ENCODE data around the gene ADRA1B. TPM values are rescaled to one million over a fixed set of nuclear protein-coding genes. Genes with fewer than 3 reads are reported as not detected.
"Not testable (repeated sequence)": the region's sequence is repeated elsewhere in the genome, so short reads cannot be mapped to it uniquely, and the experiment has no call there.

ADRA1B gene
- total RNA-seq, 1 donor from 2014 or later: 0.57 TPM

- H3K36me3 Mint-ChIP-seq (ENCODE audit: insufficient read depth): no peaks in the 10 kb centered on the region
- no peaks in the 10 kb centered on the region for H3K9me3 Mint-ChIP-seq (ENCODE audit: low read depth)
- DNase-seq (ENCODE audit: low spot score, unreplicated experiment): no peak
- H3K27me3 Mint-ChIP-seq: no peaks in the 10 kb centered on the region
- H3K4me1 Mint-ChIP-seq (ENCODE audit: low read depth): peaks cover 10% of the 10 kb centered on the region
- no peak for TF ChIP-seq CTCF (IDR thresholded peaks at IDR 0.05; ENCODE audit: unreplicated experiment)
- no peak overlapping the region for H3K4me3 Mint-ChIP-seq (ENCODE audit: low read depth)
- no peak overlapping the region for H3K27ac Mint-ChIP-seq
Observed at GRCh38 chr5:160007514-160007913, 91.2 kb downstream of the ADRA1B start.

- peak overlapping the region; percentile 42 for H3K4me3 Mint-ChIP-seq (ENCODE audit: low read depth)
- H3K36me3 Mint-ChIP-seq (ENCODE audit: insufficient read depth); H3K9me3 Mint-ChIP-seq (ENCODE audit: low read depth); H3K27me3 Mint-ChIP-seq; DNase-seq (ENCODE audit: low spot score, unreplicated experiment): not testable (repeated sequence)
- peak overlapping the region; percentile 76 for H3K27ac Mint-ChIP-seq
- peaks cover 10% of the 10 kb centered on the region for H3K4me1 Mint-ChIP-seq (ENCODE audit: low read depth)
Observed at GRCh38 chr5:160008529-160008876, 92.2 kb downstream of the ADRA1B start.

- no peaks in the 10 kb centered on the region for H3K9me3 Mint-ChIP-seq (ENCODE audit: low read depth)
- peak; percentile 75 for DNase-seq (ENCODE audit: low spot score, unreplicated experiment)
- TF ChIP-seq CTCF (IDR thresholded peaks at IDR 0.05; ENCODE audit: unreplicated experiment): no peak
- no peaks in the 10 kb centered on the region for H3K36me3 Mint-ChIP-seq (ENCODE audit: insufficient read depth)
- peak within 1 kb of the TSS; percentile 99 for H3K27ac Mint-ChIP-seq
- peak within 1 kb of the TSS; percentile 93 for H3K4me3 Mint-ChIP-seq (ENCODE audit: low read depth)
- no peaks in the 10 kb centered on the region for H3K27me3 Mint-ChIP-seq
- peaks cover 10% of the 10 kb centered on the region for H3K4me1 Mint-ChIP-seq (ENCODE audit: low read depth)
Observed at GRCh38 chr5:160008877-160009590, 92.8 kb downstream of the ADRA1B start, which contains the start of gene TTC1. TTC1 (plus strand) TSS chr5:160009139; CDS start chr5:160010529, 1,390 bp downstream.

GRCh38 chr5:160009591-160009989 lies 93.3 kb downstream of the ADRA1B start:
- Mint-ChIP-seq H3K27me3 (no peaks in the 10 kb centered on the region), H3K27ac (peak overlapping the region; percentile 99), H3K4me3 (ENCODE audit: low read depth) (peak overlapping the region; percentile 93), H3K9me3 (ENCODE audit: low read depth) (no peaks in the 10 kb centered on the region), H3K36me3 (ENCODE audit: insufficient read depth) (no peaks in the 10 kb centered on the region), H3K4me1 (ENCODE audit: low read depth) (peaks cover 10% of the 10 kb centered on the region)
- TF ChIP-seq CTCF (IDR thresholded peaks at IDR 0.05; ENCODE audit: unreplicated experiment): no peak
- no peak for DNase-seq (ENCODE audit: low spot score, unreplicated experiment)

GRCh38 chr5:160011471-160011870 lies 95.2 kb downstream of the ADRA1B start:
- no peak for DNase-seq (ENCODE audit: low spot score, unreplicated experiment)
- H3K27me3 Mint-ChIP-seq: no peaks in the 10 kb centered on the region
- H3K36me3 Mint-ChIP-seq (ENCODE audit: insufficient read depth): no peaks in the 10 kb centered on the region
- H3K9me3 Mint-ChIP-seq (ENCODE audit: low read depth): no peaks in the 10 kb centered on the region
- H3K27ac Mint-ChIP-seq: no peak overlapping the region
- no peak overlapping the region for H3K4me3 Mint-ChIP-seq (ENCODE audit: low read depth)
- TF ChIP-seq CTCF (IDR thresholded peaks at IDR 0.05; ENCODE audit: unreplicated experiment): no peak
- H3K4me1 Mint-ChIP-seq (ENCODE audit: low read depth): peaks cover 10% of the 10 kb centered on the region

- not testable (repeated sequence) for H3K27ac Mint-ChIP-seq; DNase-seq (ENCODE audit: low spot score, unreplicated experiment); H3K27me3 Mint-ChIP-seq; H3K4me1 Mint-ChIP-seq (ENCODE audit: low read depth); H3K36me3 Mint-ChIP-seq (ENCODE audit: insufficient read depth); H3K9me3 Mint-ChIP-seq (ENCODE audit: low read depth); H3K4me3 Mint-ChIP-seq (ENCODE audit: low read depth)
Observed at GRCh38 chr5:160014197-160014596, 97.9 kb downstream of the ADRA1B start.

Measured in progenitor cell of endocrine pancreas (in vitro differentiated cells).